AG09319 (cell line): ENCODE data around the gene FRRS1L.

Experiments
- DNase-seq: peaks from one replicate; pipeline ENCODE4 v3.0.0-alpha.2; 2010; ENCODE audit warnings: low read depth; ENCODE audit errors: extremely low read depth
- CTCF ChIP-seq: IDR thresholded peaks from 2 replicates; pipeline ENCODE4 v1.5.1; 2011; ENCODE audit warnings: low read depth, mild to moderate bottlenecking, inconsistent platforms, low read length, moderate library complexity

FRRS1L gene

GRCh38 chr9:109166771-109167601 is at the start of gene FRRS1L:
TSS of gene FRRS1L (minus strand) at chr9:109167249. CDS start at chr9:109167138, 111 bp downstream.
- no peak for DNase-seq
- no peak for TF ChIP-seq CTCF

- DNase-seq, result no peak
- TF ChIP-seq CTCF, result no peak
These were observed 47.4 kb upstream of the FRRS1L start for GRCh38 chr9:109214414-109214813.

GRCh38 chr9:109213285-109214121 is 46.5 kb upstream of the FRRS1L start:
- DNase-seq, result no peak
- no peak for TF ChIP-seq CTCF

- no peak for TF ChIP-seq CTCF
- DNase-seq, result no peak
These were observed 45.7 kb upstream of the FRRS1L start for GRCh38 chr9:109212768-109213167.

- no peak for DNase-seq
- no peak for TF ChIP-seq CTCF
These were observed 39.6 kb upstream of the FRRS1L start for GRCh38 chr9:109206670-109207069.

- no peak for TF ChIP-seq CTCF
- DNase-seq, result no peak
These were observed 38.5 kb upstream of the FRRS1L start for GRCh38 chr9:109205526-109205925.
